Neural progenitor cell (in vitro differentiated cells): Measurements from ENCODE around the gene NEK6. TPM values are rescaled to one million over a fixed set of nuclear protein-coding genes. Genes with fewer than 3 reads are reported as not detected.
A peak's percentile ranks its signal among the peaks of the same experiment; 100 is the strongest.

Experiments used
- DNase-seq: peaks from one replicate; pipeline ENCODE4 v3.0.0-alpha.2; 2016; ENCODE audit warnings: low spot score
- H2AFZ ChIP-seq: fragments of 200-600 bp; sonication (generic); replicated peaks from 2 replicates; pipeline ENCODE4 v1.6.1; 2016; ENCODE audit warnings: antibody characterized with exemption
- H3F3A ChIP-seq: fragments of 200-600 bp; sonication (generic); 2 replicates; pipeline ENCODE4 v1.6.1; 2016; ENCODE audit warnings: antibody characterized with exemption, low read depth
- H3K27ac ChIP-seq: fragments of 200-600 bp; sonication (generic); 2 replicates; pipeline ENCODE4 v1.5.1; 2016; ENCODE audit warnings: mild to moderate bottlenecking
- H3K27me3 ChIP-seq: fragments of 200-600 bp; sonication (generic); 2 replicates; pipeline ENCODE4 v1.6.1; 2016; ENCODE audit warnings: mild to moderate bottlenecking, moderate library complexity
- H3K36me3 ChIP-seq: fragments of 200-600 bp; sonication (generic); 2 replicates; pipeline ENCODE4 v1.5.1; 2016
- H3K4me1 ChIP-seq: fragments of 200-600 bp; sonication (generic); 2 replicates; pipeline ENCODE4 v1.6.1; 2016; ENCODE audit warnings: mixed run types
- H3K4me2 ChIP-seq: fragments of 200-600 bp; sonication (generic); 2 replicates; pipeline ENCODE4 v1.6.1; 2016
- H3K4me3 ChIP-seq: fragments of 200-600 bp; sonication (generic); 2 replicates; pipeline ENCODE4 v1.5.1; 2016
- H3K79me2 ChIP-seq: fragments of 200-600 bp; sonication (generic); 2 replicates; pipeline ENCODE4 v1.6.1; 2016; ENCODE audit warnings: low read depth
- H3K9ac ChIP-seq: fragments of 200-600 bp; sonication (generic); 2 replicates; pipeline ENCODE4 v1.6.1; 2016
- H3K9me3 ChIP-seq: fragments of 200-600 bp; sonication (generic); 2 replicates; pipeline ENCODE4 v1.5.1; 2016; ENCODE audit warnings: low read depth
- H4K20me1 ChIP-seq: fragments of 200-600 bp; sonication (generic); 2 replicates; pipeline ENCODE4 v1.6.1; 2016; ENCODE audit warnings: low read depth
- H3K27ac Mint-ChIP-seq: 3 replicates; pipeline ENCODE4 v1.8.0; 2021; ENCODE audit warnings: mixed read lengths
- H3K27me3 Mint-ChIP-seq: 2 replicates; pipeline ENCODE4 v1.8.0; 2022; ENCODE audit warnings: low read depth, mild to moderate bottlenecking, inconsistent platforms, moderate library complexity, mixed read lengths; ENCODE audit not compliant: insufficient read depth
- H3K36me3 Mint-ChIP-seq: 3 replicates; pipeline ENCODE4 v1.8.0; 2021; ENCODE audit warnings: mixed read lengths
- H3K4me1 Mint-ChIP-seq: 3 replicates; pipeline ENCODE4 v1.8.0; 2021; ENCODE audit warnings: mixed read lengths
- H3K4me3 Mint-ChIP-seq: 3 replicates; pipeline ENCODE4 v1.8.0; 2021; ENCODE audit warnings: mild to moderate bottlenecking, moderate library complexity, mixed read lengths
- H3K9me3 Mint-ChIP-seq: 3 replicates; pipeline ENCODE4 v1.8.0; 2020; ENCODE audit warnings: mixed read lengths
- CTCF ChIP-seq: fragments of 200-600 bp; sonication (generic); IDR thresholded peaks from 2 replicates; pipeline ENCODE4 v1.5.1; 2017; ENCODE audit warnings: antibody characterized with exemption, mild to moderate bottlenecking
- EZH2 ChIP-seq: fragments of 200-600 bp; sonication (generic); IDR thresholded peaks from 2 replicates; pipeline ENCODE4 v1.6.1; 2017; ENCODE audit warnings: antibody characterized with exemption, mild to moderate bottlenecking, moderate library complexity
- EZH2phosphoT487 ChIP-seq: fragments of 200-600 bp; sonication (generic); IDR thresholded peaks from 2 replicates; pipeline ENCODE4 v1.6.1; 2017; ENCODE audit warnings: antibody characterized with exemption
- total RNA-seq: library from RNA; depleted of rRNA; stranded (reverse); fragments of >200 nt; gene quantifications from 2 replicates; pipeline ENCODE4 v1.2.3, GENCODE V29; 2015; ENCODE audit warnings: low replicate concordance

The NEK6 gene
- total RNA-seq: 18.5 and 21.2 TPM in 2 replicates

DNA sequence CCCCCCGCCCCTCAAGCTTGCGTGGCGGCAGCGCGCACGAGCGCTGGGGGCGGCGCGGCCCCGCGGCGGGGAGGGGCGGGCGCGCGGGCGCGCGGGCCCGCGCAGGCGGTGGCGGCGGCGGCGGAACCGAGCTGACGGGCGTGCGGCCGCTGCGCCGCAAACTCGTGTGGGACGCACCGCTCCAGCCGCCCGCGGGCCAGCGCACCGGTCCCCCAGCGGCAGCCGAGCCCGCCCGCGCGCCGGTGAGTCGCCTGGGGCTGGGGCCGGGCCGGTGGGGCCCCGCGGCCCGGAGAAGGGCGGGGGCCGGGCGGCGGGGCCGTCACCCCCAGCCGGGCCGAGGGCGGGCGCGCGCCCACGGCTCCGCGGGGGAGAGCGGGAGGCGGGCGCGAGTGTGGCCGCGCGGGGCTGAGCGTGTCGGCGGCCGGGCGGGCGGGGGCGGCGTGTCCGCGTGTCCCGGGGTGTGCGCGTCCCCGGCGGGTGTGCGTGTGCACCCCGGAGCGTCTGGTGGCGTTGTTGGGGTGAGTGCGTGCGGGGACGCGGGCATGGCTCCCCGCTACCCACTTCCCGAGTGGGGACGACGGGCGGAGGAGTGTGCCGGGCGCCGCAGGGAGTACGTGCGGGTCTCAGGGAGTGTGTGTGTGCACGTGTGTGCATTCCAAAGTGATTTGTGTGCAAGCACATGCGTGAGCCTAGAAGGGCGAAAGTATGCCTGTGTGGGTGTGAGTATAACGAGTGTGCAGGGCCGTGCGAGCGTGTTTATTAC is at the start of gene NEK6:
Gene NEK6, plus strand, starts transcription at position 106 of the 763 bp plus-strand sequence. CDS start 44,016 bp downstream, outside the sequence.
- Mint-ChIP-seq H3K4me1 (peaks cover 58% of the 10 kb centered on the region), H3K27ac (peak within 1 kb of the TSS; percentile 97), H3K27me3 (peaks cover 10% of the 10 kb centered on the region), H3K36me3 (no peaks in the 10 kb centered on the region), H3K9me3 (no peaks in the 10 kb centered on the region), H3K4me3 (peak within 1 kb of the TSS; percentile 99)
- no peak within 1 kb of the TSS for H3K9ac ChIP-seq
- peaks cover 24% of the 10 kb centered on the region for H3K79me2 ChIP-seq
- H3K4me2 ChIP-seq: peak within 1 kb of the TSS; percentile 92
- H3K4me3 ChIP-seq: peak within 1 kb of the TSS; percentile 58
- peaks cover 26% of the 10 kb centered on the region for H3K4me1 ChIP-seq
- H3K27me3 ChIP-seq: no peaks in the 10 kb centered on the region
- no peak within 1 kb of the TSS for H3K27ac ChIP-seq
- TF ChIP-seq EZH2 (no peak), CTCF (no peak), EZH2phosphoT487 (no peak)
- H3K36me3 ChIP-seq: no peaks in the 10 kb centered on the region
- H3F3A ChIP-seq: peaks cover 40% of the 10 kb centered on the region
- peak; percentile 63 for DNase-seq
- peak within 1 kb of the TSS; percentile 3 for H2AFZ ChIP-seq
- H4K20me1 ChIP-seq: peaks cover 26% of the 10 kb centered on the region
- no peaks in the 10 kb centered on the region for H3K9me3 ChIP-seq

DNA sequence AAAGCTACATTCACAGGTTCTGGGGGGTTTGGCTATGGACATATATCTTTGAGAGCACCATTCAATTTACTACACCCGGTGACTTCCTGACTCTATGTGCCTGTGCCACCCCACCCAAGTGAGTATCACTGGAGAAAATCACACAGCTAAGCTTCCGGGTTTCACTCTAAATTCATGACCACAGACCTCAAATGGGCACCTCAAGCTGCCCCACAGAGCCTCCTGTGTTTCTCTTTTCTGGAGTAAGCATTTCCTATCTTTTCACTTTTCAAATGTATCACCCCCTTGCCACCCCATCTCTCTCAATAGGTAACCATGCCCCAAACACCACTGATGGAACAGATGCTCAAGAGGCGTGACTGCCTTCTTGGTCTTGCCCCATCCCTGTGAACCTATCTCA is 49.2 kb upstream of the NEK6 start:
- peaks cover 7% of the 10 kb centered on the region for H3K9me3 Mint-ChIP-seq
- H3K4me2 ChIP-seq: no peak overlapping the region

GRCh38 chr9:124209279-124209678 is 48.5 kb upstream of the NEK6 start:
- no peak overlapping the region for H3K27ac ChIP-seq
- H3F3A ChIP-seq: no peaks in the 10 kb centered on the region
- no peaks in the 10 kb centered on the region for H4K20me1 ChIP-seq
- peaks cover 7% of the 10 kb centered on the region for H3K9me3 Mint-ChIP-seq
- no peak for TF ChIP-seq EZH2phosphoT487
- no peak for TF ChIP-seq EZH2
- TF ChIP-seq CTCF: no peak
- no peak overlapping the region for H3K27ac Mint-ChIP-seq
- no peaks in the 10 kb centered on the region for H3K9me3 ChIP-seq
- H3K79me2 ChIP-seq: no peaks in the 10 kb centered on the region
- no peak overlapping the region for H3K9ac ChIP-seq
- H3K36me3 ChIP-seq: no peaks in the 10 kb centered on the region
- H3K36me3 Mint-ChIP-seq: no peaks in the 10 kb centered on the region
- peaks cover 6% of the 10 kb centered on the region for H3K27me3 Mint-ChIP-seq
- H3K27me3 ChIP-seq: no peaks in the 10 kb centered on the region
- peak; percentile 72 for DNase-seq
- no peak overlapping the region for H3K4me2 ChIP-seq
- H3K4me1 Mint-ChIP-seq: peaks cover 7% of the 10 kb centered on the region
- peaks cover 7% of the 10 kb centered on the region for H3K4me1 ChIP-seq
- H3K4me3 ChIP-seq: no peak overlapping the region
- no peak overlapping the region for H3K4me3 Mint-ChIP-seq
- H2AFZ ChIP-seq: peak overlapping the region; percentile 93

More for the DNA sequence above, 49.2 kb upstream of the NEK6 start:
- H3K27ac ChIP-seq: no peak overlapping the region
- peaks cover 7% of the 10 kb centered on the region for H3K4me1 ChIP-seq
- no peaks in the 10 kb centered on the region for H4K20me1 ChIP-seq
- Mint-ChIP-seq H3K4me3 (no peak overlapping the region), H3K27ac (no peak overlapping the region), H3K4me1 (peaks cover 7% of the 10 kb centered on the region), H3K36me3 (no peaks in the 10 kb centered on the region), H3K27me3 (peaks cover 11% of the 10 kb centered on the region)
- no peaks in the 10 kb centered on the region for H3K36me3 ChIP-seq
- no peaks in the 10 kb centered on the region for H3K79me2 ChIP-seq
- H3F3A ChIP-seq: no peaks in the 10 kb centered on the region
- no peak overlapping the region for H3K4me3 ChIP-seq
- H3K9ac ChIP-seq: no peak overlapping the region
- TF ChIP-seq CTCF (no peak), EZH2phosphoT487 (no peak), EZH2 (no peak)
- DNase-seq: no peak
- H3K9me3 ChIP-seq: no peaks in the 10 kb centered on the region
- H2AFZ ChIP-seq: no peak overlapping the region
- no peaks in the 10 kb centered on the region for H3K27me3 ChIP-seq
